Erythroblast (primary cell): ENCODE measurements around the gene SMARCB1.

ENCODE experiments used
- GATA1 ChIP-seq: IDR thresholded peaks from 2 replicates; pipeline ENCODE4 v1.6.1; 2011; ENCODE audit warnings: low read depth, mild to moderate bottlenecking, control low read depth, low read length, moderate library complexity
- POLR2A ChIP-seq: IDR thresholded peaks from 2 replicates; pipeline ENCODE4 v1.6.1; 2011; ENCODE audit warnings: mild to moderate bottlenecking, low read length

DNA sequence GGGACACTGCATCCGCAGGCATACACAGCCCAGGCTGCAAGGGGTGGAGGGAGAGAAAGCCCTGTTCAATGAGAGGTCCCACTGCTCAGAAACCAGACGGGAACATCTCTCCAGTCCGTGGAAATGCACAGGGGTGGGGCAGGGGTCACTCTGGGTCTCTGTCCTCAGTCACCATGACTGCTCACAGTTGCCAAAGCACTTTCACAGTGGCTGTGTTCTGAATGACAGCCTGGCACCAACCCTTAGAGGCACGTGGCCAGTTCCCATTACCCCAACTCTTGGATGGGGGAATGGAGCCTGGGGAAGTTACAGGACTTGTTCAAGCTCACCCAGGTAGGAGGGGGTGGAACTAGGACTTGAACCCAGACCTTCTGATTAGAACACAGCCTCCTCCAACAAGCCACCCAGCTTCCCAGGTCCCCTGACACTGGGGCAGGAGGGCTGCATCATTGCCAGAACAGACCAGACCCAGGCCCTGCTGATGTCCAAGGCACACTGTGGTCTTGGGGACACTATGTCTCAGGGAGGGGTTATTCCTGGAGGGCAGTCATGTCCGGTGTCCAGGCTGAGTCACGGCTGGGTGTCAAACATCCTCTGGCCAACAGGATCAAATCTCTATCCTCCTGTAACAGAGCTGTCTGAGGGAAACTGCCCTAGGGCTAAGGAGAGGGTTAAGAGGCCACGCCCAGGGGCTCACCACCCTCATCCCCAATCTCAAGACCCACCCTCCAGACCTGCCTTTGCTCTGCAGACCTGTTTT lies 44.1 kb upstream of the SMARCB1 start:
- TF ChIP-seq POLR2A, result no peak
- no peak for TF ChIP-seq GATA1
